ENCODE results near the gene UBE2N.
"Not testable (repeated sequence)": the region's sequence is repeated elsewhere in the genome, so short reads cannot be mapped to it uniquely, and the experiment has no call there.

DNA sequence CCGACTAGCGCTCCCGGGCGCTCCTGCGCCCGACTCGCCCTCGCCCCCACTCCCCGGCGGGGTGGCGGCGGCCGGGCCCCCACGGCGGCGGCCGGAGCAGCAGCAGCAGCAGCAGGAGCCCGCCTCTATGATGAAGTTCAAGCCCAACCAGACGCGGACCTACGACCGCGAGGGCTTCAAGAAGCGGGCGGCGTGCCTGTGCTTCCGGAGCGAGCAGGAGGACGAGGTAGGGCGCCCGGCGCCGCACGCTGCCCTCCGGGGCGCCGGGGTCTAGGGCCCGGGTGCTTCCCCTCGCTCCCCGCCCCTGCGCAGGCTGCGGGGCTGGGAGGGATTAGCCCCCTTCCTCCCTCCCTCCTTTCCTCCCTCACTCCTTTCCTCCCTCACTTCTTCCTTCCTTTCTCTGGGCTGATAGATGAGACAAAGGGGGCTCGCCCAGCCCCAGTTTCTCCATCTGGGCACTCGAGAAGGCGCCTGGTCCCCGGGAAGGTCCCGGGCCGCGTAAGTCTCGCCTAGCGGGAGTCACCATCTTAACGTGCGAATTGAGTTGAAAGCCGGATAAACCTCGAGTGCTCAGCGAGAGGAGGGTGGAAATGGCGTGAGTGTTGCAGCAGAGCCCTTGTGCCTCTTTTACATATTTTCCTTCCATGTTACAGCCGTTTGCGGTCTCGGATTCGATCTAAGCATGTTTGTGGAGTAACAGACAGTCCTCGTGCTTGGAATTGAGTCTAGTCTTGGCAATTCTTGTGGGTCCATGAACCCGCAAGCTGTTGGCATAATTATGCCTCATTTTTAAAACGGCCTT, 63.4 kb downstream of the UBE2N start:
- not testable (repeated sequence) for TF ChIP-seq POLR2AphosphoS5 (IDR thresholded peaks at IDR 0.05; ENCODE audit: low read depth, low read length); TAF1 (IDR thresholded peaks at IDR 0.05; ENCODE audit: borderline replicate concordance, insufficient read depth, low read length)
- TF ChIP-seq, protein P1, sequence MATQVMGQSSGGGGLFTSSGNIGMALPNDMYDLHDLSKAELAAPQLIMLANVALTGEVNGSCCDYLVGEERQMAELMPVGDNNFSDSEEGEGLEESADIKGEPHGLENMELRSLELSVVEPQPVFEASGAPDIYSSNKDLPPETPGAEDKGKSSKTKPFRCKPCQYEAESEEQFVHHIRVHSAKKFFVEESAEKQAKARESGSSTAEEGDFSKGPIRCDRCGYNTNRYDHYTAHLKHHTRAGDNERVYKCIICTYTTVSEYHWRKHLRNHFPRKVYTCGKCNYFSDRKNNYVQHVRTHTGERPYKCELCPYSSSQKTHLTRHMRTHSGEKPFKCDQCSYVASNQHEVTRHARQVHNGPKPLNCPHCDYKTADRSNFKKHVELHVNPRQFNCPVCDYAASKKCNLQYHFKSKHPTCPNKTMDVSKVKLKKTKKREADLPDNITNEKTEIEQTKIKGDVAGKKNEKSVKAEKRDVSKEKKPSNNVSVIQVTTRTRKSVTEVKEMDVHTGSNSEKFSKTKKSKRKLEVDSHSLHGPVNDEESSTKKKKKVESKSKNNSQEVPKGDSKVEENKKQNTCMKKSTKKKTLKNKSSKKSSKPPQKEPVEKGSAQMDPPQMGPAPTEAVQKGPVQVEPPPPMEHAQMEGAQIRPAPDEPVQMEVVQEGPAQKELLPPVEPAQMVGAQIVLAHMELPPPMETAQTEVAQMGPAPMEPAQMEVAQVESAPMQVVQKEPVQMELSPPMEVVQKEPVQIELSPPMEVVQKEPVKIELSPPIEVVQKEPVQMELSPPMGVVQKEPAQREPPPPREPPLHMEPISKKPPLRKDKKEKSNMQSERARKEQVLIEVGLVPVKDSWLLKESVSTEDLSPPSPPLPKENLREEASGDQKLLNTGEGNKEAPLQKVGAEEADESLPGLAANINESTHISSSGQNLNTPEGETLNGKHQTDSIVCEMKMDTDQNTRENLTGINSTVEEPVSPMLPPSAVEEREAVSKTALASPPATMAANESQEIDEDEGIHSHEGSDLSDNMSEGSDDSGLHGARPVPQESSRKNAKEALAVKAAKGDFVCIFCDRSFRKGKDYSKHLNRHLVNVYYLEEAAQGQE (IDR thresholded peaks at IDR 0.05; ENCODE audit: insufficient read depth in 1 of 2, low read depth in 2 of 2, low read length in 2 of 2), result 0 out of 4 replicates have a peak, but pooled peaks of 1 of the 2 experiments have one; percentile 15
